Smooth muscle cell (in vitro differentiated cells): ENCODE measurements around the gene WNT7B. TPM values are rescaled to one million over a fixed set of nuclear protein-coding genes. Genes with fewer than 3 reads are reported as not detected.

Experiments used
- DNase-seq: peaks from one replicate; lab custom pipeline; 2025; ENCODE audit not compliant: unreplicated experiment; lab: John Stamatoyannopoulos, UW
- H2AFZ ChIP-seq: fragments of 200-600 bp; sonication (generic); 2 replicates; pipeline ENCODE4 v1.6.0; 2016; ENCODE audit warnings: antibody characterized with exemption, low read depth, mild to moderate bottlenecking
- H3F3A ChIP-seq: fragments of 200-600 bp; sonication (generic); 2 replicates; pipeline ENCODE4 v1.6.0; 2017; ENCODE audit warnings: antibody characterized with exemption, low read depth
- H3K27ac ChIP-seq: fragments of 200-600 bp; sonication (generic); 2 replicates; pipeline ENCODE4 v1.5.1; 2016; ENCODE audit warnings: low read depth, mild to moderate bottlenecking
- H3K27me3 ChIP-seq: fragments of 200-600 bp; sonication (generic); 2 replicates; pipeline ENCODE4 v1.6.1; 2016; ENCODE audit warnings: low read depth, mild to moderate bottlenecking
- H3K36me3 ChIP-seq: fragments of 200-600 bp; sonication (generic); 2 replicates; pipeline ENCODE4 v1.5.1; 2016; ENCODE audit warnings: low read depth
- H3K4me1 ChIP-seq: fragments of 200-600 bp; sonication (generic); 2 replicates; pipeline ENCODE4 v1.5.1; 2016; ENCODE audit warnings: low read depth
- H3K4me2 ChIP-seq: fragments of 200-600 bp; sonication (generic); 2 replicates; pipeline ENCODE4 v1.6.0; 2016; ENCODE audit warnings: mild to moderate bottlenecking
- H3K4me3 ChIP-seq: fragments of 200-600 bp; sonication (generic); 2 replicates; pipeline ENCODE4 v1.5.1; 2016; ENCODE audit warnings: mild to moderate bottlenecking
- H3K79me2 ChIP-seq: fragments of 200-600 bp; sonication (generic); 2 replicates; pipeline ENCODE4 v1.6.0; 2016; ENCODE audit warnings: low read depth, mild to moderate bottlenecking
- H3K9ac ChIP-seq: fragments of 200-600 bp; sonication (generic); 2 replicates; pipeline ENCODE4 v1.6.0; 2016; ENCODE audit warnings: low read depth
- H3K9me3 ChIP-seq: fragments of 200-600 bp; sonication (generic); replicated peaks from 2 replicates; pipeline ENCODE4 v1.5.1; 2016; ENCODE audit warnings: low read depth
- H4K20me1 ChIP-seq: fragments of 200-600 bp; sonication (generic); 2 replicates; pipeline ENCODE4 v1.6.0; 2016; ENCODE audit warnings: low read depth
- WGBS: methylation state at CpG from one replicate; pipeline ENCODE4 v1.1.7; 2016; ENCODE audit warnings: low lambda C conversion rate; 5-methylcytosine and 5-hydroxymethylcytosine counted together
- polyA plus RNA-seq: library from polyadenylated mRNA; unstranded; fragments of >200 nt; fragmentation: Nextera tagmentation; extraction: Ambion mirVana; gene quantifications from 2 replicates; pipeline ENCODE4 v1.2.1, GENCODE V29; 2016
- total RNA-seq: library from RNA; depleted of rRNA; stranded (reverse); fragments of >200 nt; gene quantifications from 2 replicates; pipeline ENCODE4 v1.2.3, GENCODE V29; 2014
- TF ChIP-seq, protein P1 (sequence below): fragments of 200-600 bp; sonication (generic); IDR thresholded peaks from 2 replicates; pipeline ENCODE4 v1.5.1; 2017; ENCODE audit warnings: borderline replicate concordance, mild to moderate bottlenecking, antibody characterized with exemption; ENCODE audit not compliant: insufficient read depth, poor library complexity, severe bottlenecking

The WNT7B gene
- total and polyA plus RNA-seq, 2 experiments from 2014 or later, result 0.69 to 1.6 TPM

DNA sequence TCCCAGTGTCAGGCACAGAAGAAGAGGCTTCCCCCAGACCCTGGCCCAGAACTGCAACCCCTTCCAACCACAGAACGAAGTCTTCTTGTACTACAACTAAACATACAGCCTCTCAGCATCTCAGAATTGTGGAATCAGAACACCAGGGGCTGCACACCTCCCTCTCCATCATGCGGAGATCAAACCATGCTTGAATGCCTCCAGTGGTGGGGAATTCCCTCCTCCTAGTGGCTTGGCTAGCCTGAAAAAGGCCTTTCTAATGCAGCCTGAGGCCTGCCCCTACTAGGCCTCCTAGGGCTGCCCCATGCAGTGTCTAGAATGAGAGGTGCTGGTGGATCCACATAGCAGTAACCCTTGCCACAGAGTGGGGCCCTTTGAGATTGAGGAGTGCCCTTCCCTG lies 62.7 kb downstream of the WNT7B start:
- Histone ChIP-seq H3K9me3 (no peaks in the 10 kb centered on the region), H3K4me1 (no peaks in the 10 kb centered on the region), H3K36me3 (no peaks in the 10 kb centered on the region), H3K4me3 (no peak overlapping the region), H3K27ac (no peak overlapping the region), H3K9ac (no peak overlapping the region), H3K27me3 (no peaks in the 10 kb centered on the region), H3K79me2 (no peaks in the 10 kb centered on the region), H3K4me2 (no peak overlapping the region), H3F3A (no peaks in the 10 kb centered on the region), H4K20me1 (no peaks in the 10 kb centered on the region), H2AFZ (no peak overlapping the region)
- DNase-seq, result no peak
- TF ChIP-seq, protein P1, sequence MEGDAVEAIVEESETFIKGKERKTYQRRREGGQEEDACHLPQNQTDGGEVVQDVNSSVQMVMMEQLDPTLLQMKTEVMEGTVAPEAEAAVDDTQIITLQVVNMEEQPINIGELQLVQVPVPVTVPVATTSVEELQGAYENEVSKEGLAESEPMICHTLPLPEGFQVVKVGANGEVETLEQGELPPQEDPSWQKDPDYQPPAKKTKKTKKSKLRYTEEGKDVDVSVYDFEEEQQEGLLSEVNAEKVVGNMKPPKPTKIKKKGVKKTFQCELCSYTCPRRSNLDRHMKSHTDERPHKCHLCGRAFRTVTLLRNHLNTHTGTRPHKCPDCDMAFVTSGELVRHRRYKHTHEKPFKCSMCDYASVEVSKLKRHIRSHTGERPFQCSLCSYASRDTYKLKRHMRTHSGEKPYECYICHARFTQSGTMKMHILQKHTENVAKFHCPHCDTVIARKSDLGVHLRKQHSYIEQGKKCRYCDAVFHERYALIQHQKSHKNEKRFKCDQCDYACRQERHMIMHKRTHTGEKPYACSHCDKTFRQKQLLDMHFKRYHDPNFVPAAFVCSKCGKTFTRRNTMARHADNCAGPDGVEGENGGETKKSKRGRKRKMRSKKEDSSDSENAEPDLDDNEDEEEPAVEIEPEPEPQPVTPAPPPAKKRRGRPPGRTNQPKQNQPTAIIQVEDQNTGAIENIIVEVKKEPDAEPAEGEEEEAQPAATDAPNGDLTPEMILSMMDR, result no peak
- 95% methylated on average over 2 of the region's 2 CpGs for WGBS

DNA sequence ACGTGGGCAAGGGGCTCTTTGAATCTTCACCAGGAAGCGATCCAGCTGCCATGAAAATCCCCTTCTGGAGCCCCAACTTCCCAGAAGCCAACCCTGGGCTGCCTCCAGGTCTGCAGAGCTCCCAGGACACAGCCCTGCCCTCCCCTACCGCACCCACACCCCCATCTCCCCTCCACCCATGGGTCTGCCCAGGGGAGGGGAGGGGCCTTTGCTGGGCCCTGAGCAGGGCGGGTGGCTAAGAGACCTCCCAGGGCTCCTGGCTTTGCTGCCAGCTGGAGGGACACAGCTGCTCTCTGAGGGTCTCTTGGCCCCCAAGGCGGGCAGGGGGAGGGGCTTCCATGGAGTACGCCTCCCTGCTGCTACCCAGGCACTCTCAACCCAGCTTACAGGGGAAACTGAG lies 64.1 kb downstream of the WNT7B start:
- Histone ChIP-seq H3K4me3 (no peak overlapping the region), H3K36me3 (no peaks in the 10 kb centered on the region), H3K4me1 (peaks cover 4% of the 10 kb centered on the region), H3F3A (no peaks in the 10 kb centered on the region), H4K20me1 (no peaks in the 10 kb centered on the region), H3K9me3 (no peaks in the 10 kb centered on the region), H3K9ac (no peak overlapping the region), H2AFZ (no peak overlapping the region), H3K4me2 (no peak overlapping the region), H3K79me2 (no peaks in the 10 kb centered on the region), H3K27ac (no peak overlapping the region), H3K27me3 (no peaks in the 10 kb centered on the region)
- TF ChIP-seq, protein P1, result no peak
- 92% methylated on average over 3 of the region's 6 CpGs for WGBS
- no peak for DNase-seq

GRCh38 chr22:45911601-45912271 lies 65.2 kb downstream of the WNT7B start:
- H3K27me3 ChIP-seq, result no peaks in the 10 kb centered on the region
- no peak overlapping the region for H2AFZ ChIP-seq
- no peak overlapping the region for H3K4me2 ChIP-seq
- 86% methylated on average over 27 of the region's 27 CpGs for WGBS
- H3F3A ChIP-seq, result no peaks in the 10 kb centered on the region
- no peaks in the 10 kb centered on the region for H3K36me3 ChIP-seq
- no peak overlapping the region for H3K9ac ChIP-seq
- TF ChIP-seq, protein P1, result no peak
- no peaks in the 10 kb centered on the region for H3K9me3 ChIP-seq
- no peaks in the 10 kb centered on the region for H4K20me1 ChIP-seq
- peaks cover 4% of the 10 kb centered on the region for H3K4me1 ChIP-seq
- no peak overlapping the region for H3K4me3 ChIP-seq
- DNase-seq, result no peak
- H3K27ac ChIP-seq, result no peak overlapping the region
- no peaks in the 10 kb centered on the region for H3K79me2 ChIP-seq

DNA sequence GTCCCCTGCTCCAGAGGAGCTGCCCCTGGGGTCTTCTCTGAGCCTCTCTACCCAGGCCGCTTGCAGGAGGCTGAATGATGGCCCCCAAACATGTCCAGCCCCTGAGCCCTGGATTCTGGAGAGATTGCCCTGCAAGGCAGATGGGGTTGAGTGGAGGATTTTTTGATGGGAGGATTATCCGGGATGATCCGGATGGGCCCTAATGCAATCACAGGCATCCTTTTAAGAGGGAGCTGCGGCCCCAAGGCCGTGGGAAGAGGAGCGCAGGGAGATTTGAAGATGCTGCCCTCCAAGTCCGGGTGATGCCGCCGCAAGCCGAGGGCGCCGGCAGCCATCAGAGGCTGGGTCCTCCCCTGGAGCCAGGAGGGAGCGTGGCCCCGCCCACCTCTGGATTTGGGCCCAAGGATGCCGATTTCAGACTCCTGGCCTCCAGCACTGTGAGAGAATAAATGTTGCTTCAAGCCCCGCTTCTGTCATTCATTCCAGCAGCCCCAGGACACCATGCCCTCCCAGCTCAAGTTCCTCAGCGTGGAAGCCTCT lies 66.0 kb downstream of the WNT7B start:
- no peaks in the 10 kb centered on the region for H3F3A ChIP-seq
- no peaks in the 10 kb centered on the region for H4K20me1 ChIP-seq
- TF ChIP-seq, protein P1, result no peak
- H3K27me3 ChIP-seq, result no peaks in the 10 kb centered on the region
- no peak overlapping the region for H2AFZ ChIP-seq
- H3K79me2 ChIP-seq, result no peaks in the 10 kb centered on the region
- H3K4me1 ChIP-seq, result peaks cover 9% of the 10 kb centered on the region
- H3K4me3 ChIP-seq, result no peak overlapping the region
- H3K9me3 ChIP-seq, result no peaks in the 10 kb centered on the region
- no peaks in the 10 kb centered on the region for H3K36me3 ChIP-seq
- H3K27ac ChIP-seq, result no peak overlapping the region
- no peak for DNase-seq
- WGBS, result 90% methylated on average over 17 of the region's 17 CpGs
- H3K4me2 ChIP-seq, result no peak overlapping the region
- H3K9ac ChIP-seq, result no peak overlapping the region
